Neutrophil (primary cell): ENCODE results near the gene EPS15.
"Not testable (repeated sequence)": the region's sequence is repeated elsewhere in the genome, so short reads cannot be mapped to it uniquely, and the experiment has no call there.

ENCODE experiments used
- H3K27ac ChIP-seq: fragments of 200-600 bp; sonication (generic); 2 replicates; pipeline ENCODE4 v1.5.1; 2016; ENCODE audit warnings: mild to moderate bottlenecking, moderate library complexity
- H3K27me3 ChIP-seq: fragments of 200-600 bp; sonication (generic); 2 replicates; pipeline ENCODE4 v1.6.0; 2016; ENCODE audit warnings: mild to moderate bottlenecking
- H3K36me3 ChIP-seq: fragments of 200-600 bp; sonication (generic); 2 replicates; pipeline ENCODE4 v1.5.1; 2017
- H3K4me1 ChIP-seq, 2 experiments: fragments of 200-600 bp in 1 of 2; sonication (generic) in 1 of 2; 1 replicate in 1 of 2; 2 replicates in 1 of 2; pipeline versions ENCODE4 v1.5.1 to v1.6.1; 2013 to 2016; ENCODE audit warnings: low read depth in 1 of 2, low read length in 1 of 2, mild to moderate bottlenecking in 1 of 2, moderate library complexity in 1 of 2; ENCODE audit not compliant: control insufficient read depth in 1 of 2, insufficient read depth in 1 of 2
- H3K4me3 ChIP-seq, 2 experiments: fragments of 200-600 bp in 1 of 2; sonication (generic) in 1 of 2; 1 replicate in 1 of 2; 2 replicates in 1 of 2; pipeline ENCODE4 v1.5.1; 2013 to 2016; ENCODE audit warnings: low read depth in 1 of 2, low read length in 1 of 2, mild to moderate bottlenecking in 1 of 2, moderate library complexity in 1 of 2
- H3K9me3 ChIP-seq: fragments of 200-600 bp; sonication (generic); 2 replicates; pipeline ENCODE4 v1.5.1; 2016
- CTCF ChIP-seq: fragments of 200-600 bp; sonication (generic); IDR thresholded peaks from 2 replicates; pipeline ENCODE4 v1.5.1; 2016; ENCODE audit warnings: antibody characterized with exemption

The EPS15 gene

DNA sequence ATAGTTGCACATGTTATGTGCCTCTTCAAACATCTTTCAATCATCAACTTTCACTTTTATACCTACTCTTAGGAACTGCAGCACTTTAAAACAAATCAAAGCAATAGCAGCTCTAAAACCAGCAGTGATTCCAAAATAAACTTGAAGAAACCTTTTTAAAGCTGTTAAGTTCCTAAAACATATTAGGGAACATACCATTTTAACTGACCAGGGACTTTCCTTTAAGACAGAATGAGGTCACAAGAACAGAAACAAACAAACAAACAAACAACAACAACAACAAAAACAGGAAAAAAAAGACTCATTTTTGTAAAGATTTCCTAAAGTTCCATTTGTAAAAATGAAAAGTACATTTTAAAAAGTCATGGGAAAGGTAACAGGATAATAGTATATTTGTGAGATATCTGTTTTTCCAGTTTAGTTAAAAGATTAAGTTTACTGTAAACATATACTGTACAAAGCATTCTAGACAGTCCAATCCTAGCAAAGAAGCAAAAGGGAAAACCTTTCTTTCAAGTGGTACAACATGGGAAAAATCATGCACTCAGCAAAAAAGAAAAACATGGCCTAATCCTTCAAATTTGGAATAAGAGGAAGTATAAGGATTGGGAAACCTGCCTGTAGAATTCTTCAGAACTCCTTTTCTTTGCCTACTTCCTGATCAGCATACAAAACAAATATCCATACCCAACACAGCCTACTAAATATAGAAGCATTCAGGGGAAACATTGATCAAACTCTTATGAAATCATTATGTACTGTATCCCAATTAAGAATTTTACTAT lies 45.5 kb downstream of the EPS15 start:
- Histone ChIP-seq H3K36me3 (peaks cover 24% of the 10 kb centered on the region), H3K4me1 (peaks cover 18 to 24% of the 10 kb centered on the region in 2 experiments), H3K9me3 (no peaks in the 10 kb centered on the region), H3K27me3 (no peaks in the 10 kb centered on the region), H3K4me3 (no peak overlapping the region), H3K27ac (peak overlapping the region; percentile 65)
- no peak for TF ChIP-seq CTCF

- peaks cover 36% of the 10 kb centered on the region for H3K36me3 ChIP-seq
- H3K27ac ChIP-seq: peak overlapping the region; percentile 65
- no peaks in the 10 kb centered on the region for H3K9me3 ChIP-seq
- no peak for TF ChIP-seq CTCF
- H3K4me3 ChIP-seq: no peak overlapping the region
- no peaks in the 10 kb centered on the region for H3K27me3 ChIP-seq
- peaks cover 18 to 24% of the 10 kb centered on the region in 2 experiments for H3K4me1 ChIP-seq
Observed at GRCh38 chr1:51472359-51472758, 46.7 kb downstream of the EPS15 start.

- Histone ChIP-seq H3K36me3 (peaks cover 52% of the 10 kb centered on the region), H3K27ac (no peak overlapping the region), H3K9me3 (no peaks in the 10 kb centered on the region), H3K4me1 (peaks cover 18 to 24% of the 10 kb centered on the region in 2 experiments), H3K27me3 (no peaks in the 10 kb centered on the region), H3K4me3 (no peak overlapping the region)
- no peak for TF ChIP-seq CTCF
Observed at GRCh38 chr1:51469518-51469917, 49.5 kb downstream of the EPS15 start.

GRCh38 chr1:51464828-51465227 lies 54.2 kb downstream of the EPS15 start:
- no peaks in the 10 kb centered on the region for H3K4me1 ChIP-seq
- H3K4me3 ChIP-seq: no peak overlapping the region
- H3K27ac ChIP-seq: no peak overlapping the region
- H3K36me3 ChIP-seq: peaks cover 59% of the 10 kb centered on the region
- no peak for TF ChIP-seq CTCF
- H3K27me3 ChIP-seq: no peaks in the 10 kb centered on the region
- H3K9me3 ChIP-seq: no peaks in the 10 kb centered on the region

DNA sequence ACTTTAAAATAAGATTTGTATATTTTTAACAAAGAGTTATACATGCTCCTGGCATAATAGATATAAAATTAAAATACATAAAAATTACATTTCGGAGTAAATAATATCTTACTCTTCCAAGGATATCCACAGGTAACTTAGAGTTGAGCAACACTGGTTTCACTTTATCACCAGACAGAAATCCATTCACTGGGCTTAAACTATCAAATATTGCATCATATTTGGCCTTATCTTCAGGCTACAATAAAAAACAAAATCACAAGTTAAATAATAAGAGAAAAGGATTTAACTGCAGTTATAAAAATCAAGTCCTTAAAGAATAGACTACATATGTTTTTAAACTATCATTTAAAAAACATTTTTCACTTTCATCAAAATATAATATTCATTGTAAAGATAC lies 55.5 kb downstream of the EPS15 start:
- no peak overlapping the region for H3K27ac ChIP-seq
- H3K4me1 ChIP-seq: no peaks in the 10 kb centered on the region
- peaks cover 61% of the 10 kb centered on the region for H3K36me3 ChIP-seq
- TF ChIP-seq CTCF: no peak
- H3K4me3 ChIP-seq: no peak overlapping the region
- H3K9me3 ChIP-seq: no peaks in the 10 kb centered on the region
- H3K27me3 ChIP-seq: no peaks in the 10 kb centered on the region

DNA sequence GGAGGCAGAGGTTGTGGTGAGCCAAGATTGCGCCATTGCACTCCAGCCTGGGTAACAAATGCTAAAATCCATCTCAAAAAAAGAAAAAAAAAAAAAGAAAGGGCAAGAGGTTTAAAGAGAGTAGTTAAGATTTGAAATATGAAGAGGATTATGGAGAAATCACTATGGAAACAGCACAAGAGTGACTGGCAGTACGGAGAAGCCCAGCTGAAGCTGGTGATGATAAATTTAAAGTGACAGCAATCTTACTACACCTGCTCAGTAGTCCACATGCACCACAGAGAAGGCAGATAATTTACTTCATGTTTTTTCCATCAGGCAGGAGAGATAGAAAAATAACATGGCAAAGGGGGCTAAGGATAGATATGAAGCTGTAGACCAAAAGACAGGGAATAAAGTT lies 56.8 kb downstream of the EPS15 start:
- H3K36me3 ChIP-seq: peaks cover 52% of the 10 kb centered on the region
- H3K27ac ChIP-seq, H3K4me3 ChIP-seq, H3K4me1 ChIP-seq, H3K27me3 ChIP-seq, H3K9me3 ChIP-seq: not testable (repeated sequence)
